Measurements from ENCODE around the gene DCDC2C.

Gene DCDC2C

GRCh38 chr2:3747032-3747654 is 43.8 kb downstream of the DCDC2C start:
- no peak for DNase-seq

- DNase-seq, result no peak
Observed at GRCh38 chr2:3747826-3748225, 44.5 kb downstream of the DCDC2C start.

GRCh38 chr2:3749201-3749600 is 45.8 kb downstream of the DCDC2C start:
- no peak for DNase-seq

- DNase-seq, result no peak
Observed at GRCh38 chr2:3751251-3751650, 47.9 kb downstream of the DCDC2C start.

DNA sequence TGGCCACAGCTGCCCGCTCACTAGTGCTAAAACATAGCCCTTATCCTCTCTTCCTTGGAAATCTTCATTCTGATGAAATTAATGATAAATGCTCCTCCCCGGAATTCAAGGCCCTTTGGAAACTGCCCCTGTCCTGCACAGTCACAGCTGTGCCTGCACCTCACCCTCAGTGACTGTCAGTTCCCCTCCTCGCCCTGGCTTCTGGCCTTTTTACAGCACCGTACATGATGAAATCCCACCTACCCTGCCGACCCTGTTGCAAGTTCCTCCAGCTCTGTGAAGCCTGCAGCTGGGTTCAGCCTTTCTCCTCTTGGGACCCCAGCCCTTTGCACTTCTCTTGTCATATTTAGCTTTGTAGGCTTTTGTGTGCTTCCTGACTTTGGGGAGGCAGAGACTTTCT is 48.4 kb downstream of the DCDC2C start:
- DNase-seq, result no peak

DNA sequence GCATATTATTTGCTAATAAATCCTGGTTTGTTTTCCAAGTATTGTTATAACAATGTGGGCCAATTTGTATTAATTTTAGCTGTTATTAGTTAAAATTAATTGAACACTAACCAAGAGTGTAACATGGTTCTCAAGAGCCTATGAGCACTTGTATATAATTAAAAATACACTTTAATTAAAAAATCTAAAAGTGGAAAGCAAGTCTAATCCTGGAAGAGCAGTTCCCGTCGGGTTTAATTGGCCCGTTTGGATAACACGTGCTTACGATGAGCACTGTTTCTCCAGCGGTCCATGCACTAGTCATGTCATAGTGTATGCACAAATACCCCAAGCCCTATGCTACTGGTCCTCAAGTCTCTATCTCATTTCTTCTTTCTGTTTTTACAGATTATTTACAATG is 49.0 kb downstream of the DCDC2C start:
- no peak for DNase-seq

GRCh38 chr2:3753561-3753960 is 50.2 kb downstream of the DCDC2C start:
- DNase-seq, result no peak

GRCh38 chr2:3754280-3754679 is 50.9 kb downstream of the DCDC2C start:
- no peak for DNase-seq

DNA sequence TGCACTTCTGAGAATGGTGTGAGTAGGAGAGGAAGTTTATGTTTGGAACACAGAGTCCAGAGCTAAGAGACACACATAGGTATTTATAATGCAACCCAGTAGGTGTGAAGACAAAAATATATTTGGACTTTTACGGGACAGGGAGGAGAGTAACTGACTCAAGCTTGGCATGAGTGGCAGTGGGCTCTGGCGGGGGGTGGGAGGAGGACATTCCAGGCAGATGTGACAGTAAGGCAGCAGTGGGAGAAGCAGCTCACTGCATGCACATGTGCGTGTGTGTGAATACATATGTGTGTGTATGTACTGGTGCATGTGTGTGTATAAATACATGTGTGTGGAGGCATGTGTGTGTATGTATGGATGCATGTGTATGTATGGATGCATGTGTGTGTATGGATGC is 51.4 kb downstream of the DCDC2C start:
- DNase-seq, result no peak

GRCh38 chr2:3755277-3755676 is 51.9 kb downstream of the DCDC2C start:
- no peak for DNase-seq

- no peak for DNase-seq
Observed at GRCh38 chr2:3756306-3756705, 52.9 kb downstream of the DCDC2C start.

- no peak for DNase-seq
Observed at GRCh38 chr2:3758906-3759305, 55.5 kb downstream of the DCDC2C start.

- DNase-seq, result no peak
Observed at GRCh38 chr2:3759331-3759730, 56.0 kb downstream of the DCDC2C start.

- no peak for DNase-seq
Observed at GRCh38 chr2:3759761-3760160, 56.4 kb downstream of the DCDC2C start.

- DNase-seq, result no peak
Observed at GRCh38 chr2:3761272-3761671, 57.9 kb downstream of the DCDC2C start.

DNA sequence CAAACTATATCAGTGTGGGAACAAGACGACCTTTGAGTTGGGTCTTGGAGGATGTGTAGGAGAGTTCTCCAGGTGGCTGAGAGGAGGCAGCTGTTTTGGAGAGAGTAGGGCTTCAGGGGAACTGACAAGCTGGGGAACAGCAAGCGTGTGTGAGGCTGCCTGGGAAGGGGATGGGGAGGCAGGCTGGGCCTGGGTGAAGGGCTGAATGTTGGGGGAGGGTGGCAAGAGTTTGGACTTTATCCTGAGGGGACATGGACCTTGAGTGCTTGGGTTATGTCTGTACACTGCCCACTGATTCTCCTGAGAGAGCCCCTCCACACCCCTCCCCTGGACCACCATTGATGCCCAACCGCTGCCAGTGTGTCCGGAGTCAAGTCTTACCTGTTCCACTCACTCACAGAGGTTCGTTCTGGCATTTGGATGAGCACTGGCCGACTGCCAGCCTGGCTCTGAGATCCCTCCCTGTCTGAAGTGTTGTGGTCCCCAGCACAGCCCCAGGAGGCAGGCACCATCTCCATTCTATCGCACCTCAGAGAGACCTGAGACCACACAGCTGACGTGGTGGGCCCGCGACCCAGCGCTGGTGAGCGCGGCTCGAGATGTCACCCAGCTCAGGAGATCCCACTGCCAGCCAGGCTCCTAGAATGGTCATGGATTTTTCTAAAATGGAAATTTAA is 59.5 kb downstream of the DCDC2C start:
- DNase-seq, result no peak

GRCh38 chr2:3766824-3767223 is 63.4 kb downstream of the DCDC2C start:
- no peak for DNase-seq

- no peak for DNase-seq
Observed at GRCh38 chr2:3768960-3769765, 65.8 kb downstream of the DCDC2C start.

- no peak for DNase-seq
Observed at GRCh38 chr2:3769766-3770165, 66.4 kb downstream of the DCDC2C start.

GRCh38 chr2:3770724-3771415 is 67.5 kb downstream of the DCDC2C start:
- no peak for DNase-seq

GRCh38 chr2:3771576-3771975 is 68.2 kb downstream of the DCDC2C start:
- DNase-seq, result no peak

GRCh38 chr2:3774336-3774735 is 71.0 kb downstream of the DCDC2C start:
- no peak for DNase-seq

DNA sequence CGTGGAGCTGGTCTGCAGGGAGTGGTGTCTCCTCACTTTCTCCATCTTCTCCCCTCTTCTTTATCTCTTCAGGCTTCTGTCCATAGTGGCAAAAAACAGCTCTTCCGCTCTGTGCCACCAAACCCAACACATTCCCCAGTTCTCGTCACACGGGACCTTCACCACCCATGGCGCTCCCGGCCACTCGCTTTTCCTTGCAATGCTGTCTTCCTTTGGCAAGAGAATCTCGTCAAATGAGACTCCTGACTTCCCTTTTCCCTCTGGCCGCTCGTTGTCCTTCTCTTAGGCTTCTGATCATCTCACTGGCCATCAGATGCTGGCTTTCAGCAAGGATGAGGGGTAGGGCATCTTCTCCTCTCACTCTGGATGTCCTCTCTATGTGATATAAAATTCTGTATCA is 72.9 kb downstream of the DCDC2C start:
- no peak for DNase-seq

DNA sequence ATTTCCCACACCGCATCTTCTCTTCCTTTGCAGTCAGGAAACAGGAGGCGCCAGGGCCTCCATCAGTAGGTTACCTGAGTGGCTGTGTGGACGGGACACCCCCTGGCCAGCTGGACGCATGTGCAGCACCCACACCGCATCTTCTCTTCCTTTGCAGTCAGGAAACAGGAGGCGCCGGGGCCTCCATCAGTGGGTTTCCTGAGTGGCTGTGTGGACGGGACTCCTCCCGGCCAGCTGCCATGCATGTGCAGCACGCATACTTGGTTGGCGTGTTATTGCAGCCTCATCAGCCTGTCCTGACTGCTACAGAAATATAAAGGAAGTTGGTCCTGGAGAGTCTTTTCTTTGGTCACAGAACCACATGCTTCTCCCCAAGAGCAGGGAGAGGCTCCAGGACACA is 74.6 kb downstream of the DCDC2C start:
- no peak for DNase-seq
